ENCODE data around the gene ANXA6. TPM values are rescaled to one million over a fixed set of nuclear protein-coding genes. Genes with fewer than 3 reads are reported as not detected.

ANXA6 gene
- total and polyA plus RNA-seq, 2 experiments from 2014 or later, result 404 to 628 TPM

DNA sequence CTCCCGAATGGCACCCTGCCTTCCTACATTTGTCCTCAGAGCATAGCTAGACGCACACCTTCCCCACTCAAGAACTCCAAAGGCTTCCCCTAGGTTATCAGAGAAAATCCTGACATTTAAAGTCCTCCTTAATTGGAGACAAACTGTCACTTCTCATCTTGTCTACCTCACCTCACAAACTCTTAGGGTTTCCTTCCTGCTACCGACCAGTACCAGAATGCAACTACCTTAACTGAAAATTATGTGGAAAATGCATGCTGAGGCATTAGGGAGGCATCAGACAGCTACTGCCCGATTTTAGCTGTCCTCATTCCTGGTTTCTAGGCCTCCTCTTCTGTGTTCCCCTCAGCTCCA, 58.8 kb downstream of the ANXA6 start:
- Histone ChIP-seq H3K9me3 (ENCODE audit: low read depth) (no peaks in the 10 kb centered on the region), H3K4me1 (ENCODE audit: low read depth) (peaks cover 37% of the 10 kb centered on the region), H3K36me3 (peaks cover 13% of the 10 kb centered on the region), H3K27me3 (no peaks in the 10 kb centered on the region), H3K4me3 (no peak overlapping the region), H3K27ac (peak overlapping the region; percentile 84)
- no peak for DNase-seq (ENCODE audit: low read depth in 1 of 2, low spot score in 1 of 2)
- TF ChIP-seq, protein P1, sequence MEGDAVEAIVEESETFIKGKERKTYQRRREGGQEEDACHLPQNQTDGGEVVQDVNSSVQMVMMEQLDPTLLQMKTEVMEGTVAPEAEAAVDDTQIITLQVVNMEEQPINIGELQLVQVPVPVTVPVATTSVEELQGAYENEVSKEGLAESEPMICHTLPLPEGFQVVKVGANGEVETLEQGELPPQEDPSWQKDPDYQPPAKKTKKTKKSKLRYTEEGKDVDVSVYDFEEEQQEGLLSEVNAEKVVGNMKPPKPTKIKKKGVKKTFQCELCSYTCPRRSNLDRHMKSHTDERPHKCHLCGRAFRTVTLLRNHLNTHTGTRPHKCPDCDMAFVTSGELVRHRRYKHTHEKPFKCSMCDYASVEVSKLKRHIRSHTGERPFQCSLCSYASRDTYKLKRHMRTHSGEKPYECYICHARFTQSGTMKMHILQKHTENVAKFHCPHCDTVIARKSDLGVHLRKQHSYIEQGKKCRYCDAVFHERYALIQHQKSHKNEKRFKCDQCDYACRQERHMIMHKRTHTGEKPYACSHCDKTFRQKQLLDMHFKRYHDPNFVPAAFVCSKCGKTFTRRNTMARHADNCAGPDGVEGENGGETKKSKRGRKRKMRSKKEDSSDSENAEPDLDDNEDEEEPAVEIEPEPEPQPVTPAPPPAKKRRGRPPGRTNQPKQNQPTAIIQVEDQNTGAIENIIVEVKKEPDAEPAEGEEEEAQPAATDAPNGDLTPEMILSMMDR (IDR thresholded peaks at IDR 0.05; ENCODE audit: low read depth, low read length), result no peak

DNA sequence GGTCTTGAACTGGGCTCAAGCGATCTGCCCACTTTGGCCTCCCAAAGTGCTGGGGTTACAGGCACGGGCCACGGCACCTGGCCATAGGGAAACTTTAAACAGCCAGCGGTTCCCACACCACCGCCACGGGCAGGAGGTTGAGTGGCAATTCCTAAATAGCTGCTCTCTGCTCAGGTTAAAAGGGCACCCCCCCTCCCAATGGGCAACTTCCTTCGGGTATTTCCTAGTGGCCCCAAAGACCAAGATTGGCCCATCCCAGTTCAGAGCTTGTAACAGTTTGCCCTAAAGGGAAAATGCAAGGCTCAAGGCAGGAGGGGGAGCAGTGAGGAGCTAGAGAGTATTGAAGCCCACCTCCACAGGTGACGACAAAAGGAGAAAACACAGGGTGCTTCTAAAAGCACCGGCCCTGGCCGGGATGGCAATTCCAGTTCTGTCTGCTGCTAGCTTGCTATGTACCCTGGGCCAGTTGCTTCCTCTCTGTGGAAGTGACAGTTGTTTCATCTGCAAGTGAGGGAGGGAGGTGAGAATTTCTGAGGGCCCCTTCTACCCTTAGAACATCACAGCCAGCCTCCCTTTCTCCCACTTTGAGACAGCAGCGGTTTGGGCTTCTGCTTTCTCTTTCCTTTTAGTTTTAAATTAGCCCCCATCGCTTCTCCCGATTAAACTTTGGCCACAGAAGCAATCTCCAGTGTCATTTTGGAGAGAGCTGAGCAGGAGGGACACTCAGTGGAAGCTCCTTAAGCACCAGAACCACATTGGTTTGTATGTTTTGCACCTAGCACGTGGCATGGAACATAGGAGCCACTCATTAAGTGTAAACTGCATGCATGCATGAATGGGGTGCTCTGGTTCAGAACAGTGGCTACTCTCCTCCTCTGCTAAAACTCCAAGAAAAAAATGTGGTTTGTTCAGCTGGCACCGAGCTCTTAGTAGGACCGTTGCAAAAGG, 59.5 kb downstream of the ANXA6 start:
- DNase-seq (ENCODE audit: low read depth in 1 of 2, low spot score in 1 of 2), result no peak
- TF ChIP-seq, protein P1 (IDR thresholded peaks at IDR 0.05; ENCODE audit: low read depth, low read length), result no peak
- Histone ChIP-seq H3K27me3 (no peaks in the 10 kb centered on the region), H3K4me3 (no peak overlapping the region), H3K27ac (peak overlapping the region; percentile 84), H3K36me3 (peaks cover 7% of the 10 kb centered on the region), H3K4me1 (ENCODE audit: low read depth) (peaks cover 37% of the 10 kb centered on the region), H3K9me3 (ENCODE audit: low read depth) (no peaks in the 10 kb centered on the region)

DNA sequence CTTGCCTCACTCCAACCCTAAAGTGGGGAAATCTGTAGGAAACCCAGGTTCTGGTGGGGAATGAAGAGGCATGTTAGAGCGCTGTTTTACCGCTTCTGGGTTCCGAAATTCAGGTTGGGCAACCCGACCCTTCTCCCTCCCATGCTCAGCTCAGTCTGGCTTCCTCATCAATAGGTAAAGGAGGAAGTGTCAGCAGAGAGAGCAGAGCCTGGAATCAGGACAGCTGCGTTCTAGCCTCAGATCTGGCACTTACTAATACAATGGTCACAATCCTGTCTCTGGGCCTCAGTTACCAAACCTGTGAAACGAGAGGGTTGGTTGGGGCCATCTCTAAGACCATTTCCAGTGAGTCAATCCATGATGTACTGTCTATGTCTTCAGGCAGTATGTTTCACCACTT, 60.5 kb downstream of the ANXA6 start:
- TF ChIP-seq, protein P1 (IDR thresholded peaks at IDR 0.05; ENCODE audit: low read depth, low read length), result no peak
- no peaks in the 10 kb centered on the region for H3K27me3 ChIP-seq
- no peak for DNase-seq (ENCODE audit: low read depth in 1 of 2, low spot score in 1 of 2)
- H3K36me3 ChIP-seq, result no peaks in the 10 kb centered on the region
- peaks cover 37% of the 10 kb centered on the region for H3K4me1 ChIP-seq (ENCODE audit: low read depth)
- no peaks in the 10 kb centered on the region for H3K9me3 ChIP-seq (ENCODE audit: low read depth)
- no peak overlapping the region for H3K4me3 ChIP-seq
- peak overlapping the region; percentile 84 for H3K27ac ChIP-seq

DNA sequence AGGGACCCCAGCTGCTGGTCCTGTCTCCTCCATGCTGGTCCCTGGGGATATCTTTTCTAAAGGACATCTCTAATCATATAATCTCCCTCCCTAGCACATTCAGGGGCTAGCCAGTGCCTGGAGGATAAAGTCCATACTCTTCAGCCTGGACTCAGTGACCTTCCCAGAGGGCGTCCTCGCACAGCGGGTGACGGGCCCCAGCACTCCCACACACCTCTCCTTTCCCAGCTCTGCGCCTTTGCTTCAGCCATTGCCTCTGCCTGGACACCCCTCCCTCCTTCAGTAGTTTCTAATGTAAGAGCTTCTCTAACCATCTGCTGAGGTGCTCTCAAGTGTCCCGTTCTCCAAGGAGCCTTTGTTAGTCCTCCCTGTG, 61.6 kb downstream of the ANXA6 start:
- Histone ChIP-seq H3K27ac (peak overlapping the region; percentile 84), H3K27me3 (no peaks in the 10 kb centered on the region), H3K4me3 (no peak overlapping the region), H3K36me3 (no peaks in the 10 kb centered on the region), H3K4me1 (ENCODE audit: low read depth) (peaks cover 28% of the 10 kb centered on the region), H3K9me3 (ENCODE audit: low read depth) (no peaks in the 10 kb centered on the region)
- TF ChIP-seq, protein P1 (IDR thresholded peaks at IDR 0.05; ENCODE audit: low read depth, low read length), result no peak
- DNase-seq (ENCODE audit: low read depth in 1 of 2, low spot score in 1 of 2), result no peak

DNA sequence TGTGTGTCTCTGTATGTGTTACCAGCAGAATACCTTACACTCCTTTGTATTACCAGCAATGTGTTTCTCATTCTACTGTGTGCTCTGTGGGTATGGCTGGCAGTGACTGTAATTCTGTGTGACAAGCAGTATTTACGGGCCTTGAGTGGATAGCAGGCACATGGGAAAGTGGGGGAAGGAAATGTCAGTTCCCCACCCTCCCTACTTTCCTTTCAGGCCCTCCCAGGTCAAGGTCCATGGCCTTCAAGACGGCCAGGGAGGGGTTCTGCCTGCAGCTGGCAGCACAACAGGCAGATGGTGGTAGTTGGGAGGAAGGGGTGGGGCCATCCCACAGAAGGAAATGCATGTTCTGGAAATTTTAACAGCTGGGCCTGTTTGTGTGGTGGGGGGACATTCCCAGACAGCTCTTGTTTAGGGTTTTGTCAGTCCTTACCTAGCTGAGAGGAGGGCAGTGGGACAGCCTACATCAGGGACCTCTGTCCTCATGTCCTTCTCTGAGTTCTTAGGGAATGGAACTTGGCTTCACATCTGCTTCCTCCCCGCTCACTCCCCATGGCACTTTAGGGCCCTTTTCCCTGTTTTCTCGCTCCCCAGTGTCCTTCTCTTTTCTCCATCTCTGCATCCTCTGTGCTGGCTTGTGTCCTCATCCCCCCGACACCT, 62.1 kb downstream of the ANXA6 start:
- TF ChIP-seq, protein P1 (IDR thresholded peaks at IDR 0.05; ENCODE audit: low read depth, low read length), result no peak
- DNase-seq (ENCODE audit: low read depth in 1 of 2, low spot score in 1 of 2), result peak in 1 of 2 donors; percentile 48

More for the DNA sequence above, 62.1 kb downstream of the ANXA6 start:
- Histone ChIP-seq H3K4me1 (ENCODE audit: low read depth) (peaks cover 23% of the 10 kb centered on the region), H3K9me3 (ENCODE audit: low read depth) (no peaks in the 10 kb centered on the region), H3K4me3 (no peak overlapping the region), H3K27me3 (no peaks in the 10 kb centered on the region), H3K36me3 (no peaks in the 10 kb centered on the region), H3K27ac (peak overlapping the region; percentile 84)

All from cardiac muscle cell (in vitro differentiated cells and primary cell).